Stimulated activated CD8-positive, alpha-beta memory T cell treated with anti-CD3 and anti-CD28 coated beads, Interleukin-4, amount 100 ng/mL, for 4 hours (primary cell): Measurements from ENCODE around the gene DHRS13.
"Not testable (repeated sequence)": the region's sequence is repeated elsewhere in the genome, so short reads cannot be mapped to it uniquely, and the experiment has no call there.

Experiments used
- DNase-seq, 2 donors: peaks; one replicate each; pipeline ENCODE4 v3.0.0-alpha.2; 2020; ENCODE audit warnings: low read depth in 2 of 2, low spot score in 1 of 2

DHRS13 gene

DNA sequence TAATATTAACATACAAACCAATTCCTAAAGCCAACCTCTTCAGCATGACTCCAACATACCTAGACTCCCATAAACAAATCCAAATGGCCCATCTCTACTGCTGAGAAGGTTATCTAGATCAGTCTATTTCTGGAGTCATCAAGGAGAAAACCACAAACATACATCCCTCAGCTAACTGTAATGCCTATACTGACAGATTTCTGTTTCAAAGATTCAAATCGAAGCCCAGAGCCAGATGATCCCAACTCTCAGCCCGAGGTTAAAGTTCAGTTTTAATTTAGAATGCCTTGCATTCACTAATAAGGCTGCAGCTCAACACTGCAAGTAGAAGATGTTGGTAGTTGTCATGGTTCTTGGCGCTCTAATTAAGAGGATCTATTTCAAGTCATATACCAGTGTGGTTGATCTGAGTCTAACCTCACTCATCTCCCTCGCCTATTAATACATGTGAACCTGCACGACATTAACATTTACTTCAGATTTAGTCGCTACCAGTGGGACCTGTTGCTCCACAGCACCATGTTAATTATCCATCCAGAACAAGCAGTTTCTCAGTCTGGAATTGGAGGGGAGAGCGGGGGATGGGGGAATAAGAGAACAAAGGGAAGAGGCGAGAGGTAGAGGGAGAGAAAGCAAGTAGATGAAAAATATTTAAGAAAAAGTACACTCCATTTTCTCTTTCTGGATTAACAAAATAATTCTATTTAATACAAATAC is 33.0 kb upstream of the DHRS13 start:
- DNase-seq, result no peak

DNA sequence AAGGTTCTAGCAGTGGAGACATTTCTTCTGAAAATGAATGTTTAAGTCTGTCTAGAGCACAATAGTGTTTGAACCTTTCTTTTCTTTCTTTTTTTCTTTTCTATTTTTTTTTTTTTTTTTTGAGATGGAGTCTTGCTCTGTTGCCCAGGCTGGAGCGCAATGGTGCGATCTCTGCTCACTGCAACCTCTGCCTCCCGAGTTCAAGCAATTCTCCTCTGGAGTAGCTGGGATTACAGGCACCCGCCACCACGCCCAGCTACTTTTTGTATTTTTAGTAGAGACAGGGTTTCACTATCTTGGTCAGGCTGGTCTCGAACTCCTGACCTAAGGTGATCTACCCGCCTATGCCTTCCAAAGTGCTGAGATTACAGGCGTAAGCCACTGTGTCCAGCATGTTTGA is 31.6 kb upstream of the DHRS13 start:
- DNase-seq, result not testable (repeated sequence)

GRCh38 chr17:28929787-28930186 is 26.9 kb upstream of the DHRS13 start:
- DNase-seq, result no peak

DNA sequence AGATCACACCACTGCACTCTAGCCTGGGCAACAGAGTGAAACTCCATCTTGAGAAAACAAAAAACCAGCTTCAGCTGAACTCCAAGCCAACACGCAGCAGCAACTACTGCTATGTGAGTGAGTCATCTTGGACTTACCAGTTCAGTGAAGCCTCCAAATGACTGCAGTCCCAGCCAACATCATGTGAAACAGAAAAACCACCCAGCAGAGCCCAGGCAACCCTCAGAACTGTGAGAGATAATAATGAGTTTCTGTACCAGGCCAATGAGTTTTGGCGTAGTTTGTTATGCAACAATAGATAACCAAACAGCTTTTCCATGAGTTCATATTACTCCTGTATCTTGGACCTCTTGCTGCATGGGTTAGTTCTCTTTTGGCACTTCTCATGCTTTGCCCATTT is 25.2 kb upstream of the DHRS13 start:
- DNase-seq, result no peak

DNA sequence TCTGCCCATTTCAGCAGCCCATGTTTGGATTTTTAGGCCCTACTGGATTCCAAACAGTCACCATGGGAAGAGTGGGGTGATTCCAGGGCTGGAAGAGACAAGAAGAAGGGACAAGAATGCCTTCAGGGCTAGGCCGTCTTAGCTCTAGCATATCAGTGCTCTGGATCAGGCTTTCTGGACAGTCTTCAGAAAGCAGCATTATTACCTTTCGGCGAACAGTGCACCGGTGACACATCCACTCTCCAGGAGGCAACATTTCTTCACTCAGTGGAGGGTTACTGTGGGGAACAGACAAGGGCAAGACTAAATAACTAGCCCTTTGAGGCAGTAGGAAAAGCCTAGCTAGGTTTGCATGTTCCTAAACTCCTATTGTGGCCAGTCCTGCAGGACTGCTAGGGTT is 23.9 kb upstream of the DHRS13 start:
- no peak for DNase-seq

DNA sequence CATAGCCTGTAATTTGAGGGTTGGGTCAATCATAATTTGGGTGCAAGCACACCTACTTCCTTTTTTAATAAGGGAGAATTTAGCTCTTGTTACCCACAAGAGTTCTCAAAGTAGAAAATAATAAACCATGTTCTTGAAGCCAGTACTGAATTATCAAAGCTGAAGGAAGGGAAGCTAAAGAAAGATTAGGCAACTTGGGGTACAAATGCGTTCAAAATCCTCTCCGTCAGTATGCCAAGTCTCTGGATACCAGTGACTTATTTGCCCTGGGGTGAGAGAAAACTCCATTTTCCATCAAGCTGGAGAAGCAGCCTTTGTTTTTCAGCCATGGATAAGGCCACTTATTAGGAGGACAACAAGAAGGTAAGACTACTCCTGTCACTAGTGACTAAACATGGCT is 23.5 kb upstream of the DHRS13 start:
- DNase-seq, result no peak

DNA sequence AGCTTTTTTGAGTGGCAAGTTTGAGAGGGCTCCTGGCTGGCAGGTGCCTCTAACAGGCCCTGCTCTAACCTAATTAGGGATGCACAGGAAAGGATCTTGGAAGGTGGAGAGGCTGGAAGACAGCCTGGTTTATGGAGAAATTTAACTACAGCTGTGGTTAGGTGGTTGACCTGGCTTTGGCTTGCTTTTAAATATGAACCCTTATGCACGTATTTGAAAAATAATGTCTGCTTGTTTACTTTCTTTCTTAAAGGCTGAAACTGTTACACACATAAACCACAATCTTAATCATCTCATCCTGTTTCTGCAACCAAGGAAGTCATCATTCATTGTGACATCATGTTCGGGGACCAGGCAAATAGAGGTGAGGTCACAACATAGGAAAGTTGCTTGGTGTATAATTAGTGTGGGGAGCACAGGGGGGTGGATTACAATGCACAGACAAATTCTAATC is 23.1 kb upstream of the DHRS13 start:
- peak in 1 of 2 donors; percentile 28 for DNase-seq

DNA sequence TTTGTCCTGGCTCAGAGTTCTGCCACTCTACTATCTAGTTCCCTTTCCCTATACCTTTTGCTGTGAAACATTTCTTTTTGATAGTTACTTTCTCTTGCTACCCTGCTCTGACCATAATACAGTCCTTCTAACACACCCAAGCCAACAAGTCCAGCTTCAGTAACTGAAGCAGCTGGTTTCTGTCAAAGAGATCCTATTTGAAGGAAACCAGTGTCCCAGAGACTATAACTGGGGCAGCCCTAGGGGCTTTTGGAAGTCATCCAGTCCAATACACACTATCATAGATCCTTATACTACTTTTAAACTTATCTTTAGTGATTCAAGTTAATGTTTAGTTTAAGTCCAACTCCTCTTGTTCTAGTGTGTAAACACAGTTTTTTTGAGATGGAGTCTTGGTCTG is 17.3 kb upstream of the DHRS13 start:
- no peak for DNase-seq

GRCh38 chr17:28918295-28918694 is 15.4 kb upstream of the DHRS13 start:
- no peak for DNase-seq

DNA sequence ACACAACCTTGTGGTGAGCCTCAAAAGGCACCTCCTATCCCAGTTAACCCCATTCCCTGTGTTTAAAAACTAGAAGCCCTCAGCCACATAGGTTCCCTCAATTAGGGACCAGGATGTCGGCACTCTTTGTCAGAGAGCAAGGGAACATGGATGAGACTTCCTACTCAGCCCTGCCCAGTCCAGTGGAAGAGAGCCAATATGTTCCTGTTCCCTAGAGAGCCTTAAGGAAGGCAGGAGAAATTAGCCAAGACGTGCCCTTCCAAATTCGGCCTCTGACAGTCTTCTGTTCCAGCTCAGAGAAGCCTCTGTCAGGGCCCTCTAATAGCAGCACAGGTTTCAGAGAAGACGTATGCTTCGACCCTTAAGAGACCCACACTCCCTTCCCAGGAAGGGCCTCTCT is 14.6 kb upstream of the DHRS13 start:
- DNase-seq, result no peak

DNA sequence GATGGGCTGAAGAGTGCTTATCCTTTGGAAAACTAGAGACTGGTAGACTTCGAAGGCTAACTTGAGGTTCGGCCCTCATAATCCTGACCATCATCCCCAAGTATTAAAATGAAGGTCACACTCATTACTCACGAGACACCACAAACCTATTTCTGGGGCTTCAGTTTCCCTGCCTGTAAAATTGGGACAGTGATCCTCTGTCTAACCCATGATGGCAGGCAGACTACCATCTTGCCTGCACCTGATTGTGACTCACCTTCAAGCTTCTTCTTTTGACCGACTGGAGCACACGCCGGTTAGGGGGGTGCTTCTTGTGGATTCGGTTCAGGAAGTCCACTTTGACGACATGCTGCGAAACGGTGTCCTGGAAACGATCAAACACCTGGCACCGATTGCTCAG is 14.2 kb upstream of the DHRS13 start:
- DNase-seq, result no peak

DNA sequence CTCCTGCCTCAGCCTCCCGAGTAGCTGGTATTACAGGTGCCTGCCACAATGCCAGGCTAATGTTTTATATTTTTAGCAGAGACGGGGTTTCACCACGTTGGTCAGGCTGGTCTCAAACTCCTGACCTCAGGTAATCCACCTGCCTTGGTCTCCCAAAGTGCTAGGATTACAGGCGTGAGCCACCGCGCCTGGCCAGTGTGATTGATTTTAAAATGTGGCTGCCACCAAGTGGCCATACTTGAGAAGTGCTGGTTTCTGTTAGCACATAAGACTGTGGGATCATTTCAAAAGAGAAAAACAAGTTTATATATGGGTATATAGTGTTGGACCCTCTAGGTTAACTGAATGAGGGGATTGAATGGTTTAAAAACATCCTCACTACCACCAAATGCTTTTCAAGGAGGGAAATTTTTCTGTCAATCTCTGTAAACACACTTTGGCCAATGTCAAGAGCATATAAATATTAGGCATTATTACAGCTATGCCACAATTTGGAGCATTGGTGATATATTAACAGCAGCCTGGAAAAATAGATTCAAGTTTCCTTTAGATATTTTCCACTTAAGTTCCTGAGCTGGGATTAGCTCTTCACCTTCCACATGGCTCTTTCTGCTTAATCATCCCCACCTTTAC is 13.5 kb upstream of the DHRS13 start:
- DNase-seq, result no peak

GRCh38 chr17:28912938-28913333 is 10.1 kb upstream of the DHRS13 start:
- no peak for DNase-seq

DNA sequence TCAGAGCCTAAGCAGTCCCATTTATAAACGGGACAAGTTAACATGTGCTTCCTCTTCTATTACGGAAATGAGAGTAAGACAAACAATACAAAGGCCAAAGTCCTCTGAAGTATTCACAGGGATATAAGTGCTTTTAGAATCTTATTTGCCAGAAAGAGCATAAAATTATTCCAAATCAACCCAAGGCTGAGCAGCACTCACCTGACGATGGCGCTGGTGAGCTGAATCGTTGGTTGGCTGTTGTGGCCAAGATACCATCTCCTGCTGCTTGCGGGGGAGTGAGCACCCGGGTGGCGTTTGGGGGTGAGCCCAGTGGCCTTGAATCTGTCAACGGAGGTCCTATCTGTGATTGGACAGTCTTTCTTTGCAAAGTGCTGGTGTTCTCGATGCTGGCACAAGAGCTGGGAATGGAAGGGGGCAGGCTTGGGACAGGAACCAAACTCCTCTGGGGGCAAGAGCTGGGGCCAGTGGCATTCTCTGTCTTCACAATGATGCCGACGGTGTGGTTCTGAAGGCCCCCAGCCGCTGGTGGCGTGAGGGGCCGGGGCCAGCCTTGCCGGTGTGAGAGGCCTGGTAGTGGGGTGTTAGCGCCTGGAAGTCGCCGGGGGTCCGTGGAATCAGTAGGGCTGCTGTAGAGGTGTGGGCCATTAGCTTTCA is 9.5 kb upstream of the DHRS13 start:
- DNase-seq, result no peak

- DNase-seq, result no peak
Observed at GRCh38 chr17:28911411-28912045, 8.6 kb upstream of the DHRS13 start.

GRCh38 chr17:28910534-28910933 is 7.7 kb upstream of the DHRS13 start:
- no peak for DNase-seq

GRCh38 chr17:28908640-28909167 is 5.8 kb upstream of the DHRS13 start:
- no peak for DNase-seq

DNA sequence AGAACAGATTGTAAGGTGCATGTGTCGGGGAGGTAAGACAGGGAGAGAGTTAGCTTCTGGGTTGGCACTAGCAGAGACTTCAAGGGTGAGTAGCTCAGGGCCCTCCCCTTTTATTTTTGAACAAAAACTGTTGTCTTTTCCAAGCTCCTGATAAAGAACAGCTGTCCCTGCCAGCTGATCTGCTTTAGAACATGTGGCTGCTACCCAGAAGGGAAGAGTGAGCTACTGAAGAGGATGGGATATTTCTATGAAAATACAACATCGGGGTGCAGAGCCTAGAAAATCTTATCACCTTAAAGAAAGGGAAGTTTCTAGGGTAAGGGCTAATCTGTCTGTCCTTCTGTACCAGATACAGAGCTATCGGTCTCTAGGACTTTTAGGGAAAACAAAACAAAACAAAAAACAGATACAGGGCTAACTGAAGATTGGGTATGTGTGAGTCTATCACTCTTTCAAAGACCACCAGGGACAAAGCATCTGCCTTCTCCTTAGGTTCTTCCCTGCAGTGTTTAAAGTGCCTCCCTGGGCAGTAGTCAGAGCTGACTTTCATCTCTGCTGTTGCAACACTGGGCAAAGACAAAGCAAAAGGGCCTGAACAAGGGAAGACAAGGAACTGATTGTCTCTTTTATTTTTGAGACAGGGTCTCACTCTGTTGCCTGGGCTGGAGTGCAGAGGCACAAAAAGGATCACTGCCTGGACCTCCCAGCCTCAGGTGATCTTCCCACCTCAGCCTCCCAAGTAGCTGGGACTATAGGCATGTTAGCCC is 5.0 kb upstream of the DHRS13 start:
- DNase-seq, result no peak

- DNase-seq, result no peak
Observed at GRCh38 chr17:28906706-28907438, 4.0 kb upstream of the DHRS13 start.

- DNase-seq, result no peak
Observed at GRCh38 chr17:28906276-28906675, 3.4 kb upstream of the DHRS13 start.
